GM12801 (cell line): ENCODE measurements around the gene STING1.

Experiments used
- TF ChIP-seq, protein P1 (sequence below): IDR thresholded peaks from one replicate; pipeline ENCODE4 v1.5.1; 2011; ENCODE audit warnings: control low read depth; ENCODE audit not compliant: insufficient read length; ENCODE audit errors: extremely low read depth

The STING1 gene

GRCh38 chr5:139482050-139482889 is at the start of gene STING1:
STING1 (minus strand) TSS chr5:139482758; CDS start chr5:139481704, 1,054 bp downstream.
- TF ChIP-seq, protein P1, sequence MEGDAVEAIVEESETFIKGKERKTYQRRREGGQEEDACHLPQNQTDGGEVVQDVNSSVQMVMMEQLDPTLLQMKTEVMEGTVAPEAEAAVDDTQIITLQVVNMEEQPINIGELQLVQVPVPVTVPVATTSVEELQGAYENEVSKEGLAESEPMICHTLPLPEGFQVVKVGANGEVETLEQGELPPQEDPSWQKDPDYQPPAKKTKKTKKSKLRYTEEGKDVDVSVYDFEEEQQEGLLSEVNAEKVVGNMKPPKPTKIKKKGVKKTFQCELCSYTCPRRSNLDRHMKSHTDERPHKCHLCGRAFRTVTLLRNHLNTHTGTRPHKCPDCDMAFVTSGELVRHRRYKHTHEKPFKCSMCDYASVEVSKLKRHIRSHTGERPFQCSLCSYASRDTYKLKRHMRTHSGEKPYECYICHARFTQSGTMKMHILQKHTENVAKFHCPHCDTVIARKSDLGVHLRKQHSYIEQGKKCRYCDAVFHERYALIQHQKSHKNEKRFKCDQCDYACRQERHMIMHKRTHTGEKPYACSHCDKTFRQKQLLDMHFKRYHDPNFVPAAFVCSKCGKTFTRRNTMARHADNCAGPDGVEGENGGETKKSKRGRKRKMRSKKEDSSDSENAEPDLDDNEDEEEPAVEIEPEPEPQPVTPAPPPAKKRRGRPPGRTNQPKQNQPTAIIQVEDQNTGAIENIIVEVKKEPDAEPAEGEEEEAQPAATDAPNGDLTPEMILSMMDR: no peak

GRCh38 chr5:139531772-139532169 is 49.2 kb upstream of the STING1 start:
- TF ChIP-seq, protein P1: no peak

DNA sequence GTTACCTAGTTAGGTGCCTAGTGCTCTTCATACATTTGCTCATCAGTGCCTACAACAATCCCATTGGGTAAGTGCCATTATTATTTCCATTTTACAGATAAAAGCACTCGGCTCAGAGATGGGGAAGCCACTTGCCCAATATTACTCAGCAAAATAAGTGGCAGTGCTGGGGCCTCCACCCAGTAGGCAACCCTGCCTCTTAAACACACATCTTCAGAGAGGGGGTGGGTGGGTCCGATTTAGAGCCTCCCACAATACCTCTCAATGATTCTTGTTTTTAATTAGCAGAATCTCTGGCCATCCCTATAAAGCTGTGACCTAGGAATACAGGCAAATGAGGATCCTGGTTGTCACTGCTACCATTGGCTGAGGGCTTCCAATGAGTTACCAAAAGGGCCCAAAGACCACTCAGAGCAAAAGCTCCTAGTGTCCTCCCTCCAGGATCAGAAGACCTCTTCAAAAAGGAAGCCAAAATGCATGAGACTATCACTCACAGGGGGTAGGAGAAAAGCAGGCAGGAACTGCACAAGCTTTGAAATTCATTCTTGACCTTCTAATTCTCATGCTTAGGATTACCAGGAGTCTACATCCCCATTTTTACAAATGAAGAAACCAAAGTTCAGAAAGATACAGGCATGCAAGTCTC is 42.5 kb upstream of the STING1 start:
- TF ChIP-seq, protein P1: no peak

GRCh38 chr5:139524446-139524845 is 41.9 kb upstream of the STING1 start:
- TF ChIP-seq, protein P1: no peak

DNA sequence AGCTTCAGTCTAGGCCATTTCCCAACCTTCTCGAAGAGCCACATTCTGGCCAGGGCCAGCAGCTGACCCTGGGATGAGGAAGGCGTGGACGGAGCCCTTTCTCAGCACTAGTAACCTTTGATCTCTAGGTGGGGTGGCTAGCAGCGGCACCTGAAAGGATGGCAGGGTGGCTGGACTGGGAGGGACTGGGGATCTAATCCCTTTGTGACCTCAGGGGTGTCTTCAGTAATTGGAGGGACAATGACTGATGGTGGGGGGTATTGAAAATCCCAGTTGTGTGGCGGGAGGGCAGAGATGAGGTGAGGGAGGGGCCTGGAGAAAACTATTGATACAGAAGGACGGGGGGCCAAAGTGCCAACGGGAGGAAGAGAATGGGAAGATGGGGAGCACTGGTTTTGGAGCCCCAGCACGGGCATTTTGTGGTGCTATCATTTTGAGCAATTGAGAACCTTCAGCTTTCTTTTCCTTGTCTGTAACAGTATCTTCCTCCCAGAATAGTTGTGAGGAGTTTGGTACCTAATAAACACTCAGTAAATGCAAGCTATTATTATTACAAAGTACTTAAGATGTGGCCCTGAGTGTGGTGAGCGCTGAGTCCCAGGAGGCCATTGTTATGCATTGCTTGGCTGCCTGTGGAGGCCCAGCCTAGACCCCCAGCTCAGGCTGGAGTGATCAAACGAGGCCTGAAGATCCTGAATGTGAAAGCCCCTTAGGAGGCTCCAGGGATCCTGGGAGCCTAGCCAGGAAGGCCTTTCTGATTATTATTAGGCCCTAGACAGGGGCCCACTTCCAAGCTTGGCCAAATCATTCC is 41.3 kb upstream of the STING1 start:
- TF ChIP-seq, protein P1: no peak

DNA sequence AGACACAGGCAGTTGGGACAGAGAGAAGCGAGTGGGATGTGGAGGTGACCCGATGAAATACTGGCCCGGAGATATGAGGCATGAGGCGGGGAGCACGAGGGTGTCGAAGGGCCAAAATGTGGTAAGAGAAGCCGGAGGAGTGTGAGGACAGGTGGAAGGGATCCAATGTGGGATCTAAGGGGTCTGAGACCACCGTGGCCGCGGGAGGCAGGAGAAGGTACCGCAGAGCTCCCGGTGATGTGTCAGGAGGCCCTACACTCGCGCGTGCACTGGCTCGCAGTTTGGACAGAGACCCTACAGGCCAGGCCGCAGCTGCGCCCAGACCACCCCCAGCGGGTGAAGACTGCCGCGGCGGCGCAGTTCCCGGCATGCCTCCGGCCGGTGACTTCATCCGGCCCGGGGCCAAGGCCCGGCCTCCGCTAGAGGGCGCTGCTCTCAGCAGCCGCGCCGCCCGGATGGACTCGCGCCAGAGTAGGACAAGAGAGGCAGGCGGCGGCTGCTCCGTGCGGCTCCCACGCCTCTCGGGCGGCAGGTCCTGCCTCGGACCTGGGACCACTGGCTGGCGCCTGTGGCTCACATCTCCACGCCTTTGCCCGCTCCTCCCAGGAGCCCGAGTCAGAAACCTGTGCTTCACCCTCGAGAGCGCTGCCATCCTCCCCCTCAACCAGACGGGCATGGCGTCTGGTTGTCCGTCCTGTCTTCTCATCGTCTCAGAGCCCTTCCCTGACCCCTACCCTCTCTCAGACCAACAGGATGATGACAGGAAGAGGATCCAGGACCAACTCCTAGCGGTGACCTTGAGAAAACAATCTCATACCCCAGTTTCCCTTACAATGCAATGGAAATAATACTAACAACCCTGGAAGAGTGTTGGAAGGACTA is 35.4 kb upstream of the STING1 start:
- TF ChIP-seq, protein P1: peak; percentile 55
